ENCODE results near the gene NCMAP.

The NCMAP gene

GRCh38 chr1:24642481-24643362, 86.8 kb downstream of the NCMAP start, which contains the start of gene SRRM1:
TSS of gene SRRM1 (plus strand) at chr1:24643302. CDS start at chr1:24643327, 25 bp downstream.
- Histone ChIP-seq H3K4me1 (peaks cover 2% of the 10 kb centered on the region), H3K9ac (peak within 1 kb of the TSS; percentile 94), H2AFZ (peak within 1 kb of the TSS; percentile 91), H3K9me3 (ENCODE audit: control insufficient read depth, low read length) (no peaks in the 10 kb centered on the region), H3K27ac (peak within 1 kb of the TSS; percentile 99), H3K36me3 (ENCODE audit: control insufficient read depth, insufficient read depth, low read length) (no peaks in the 10 kb centered on the region), H3K4me2 (ENCODE audit: low read length) (peak within 1 kb of the TSS; percentile 77), H3K4me3 (ENCODE audit: low read depth, low read length) (peak within 1 kb of the TSS; percentile 94), H3K27me3 (ENCODE audit: control insufficient read depth, insufficient read depth, low read length) (no peaks in the 10 kb centered on the region), H3K79me2 (peaks cover 14% of the 10 kb centered on the region)
- no peak for TF ChIP-seq CTCF (IDR thresholded peaks at IDR 0.05)

- Histone ChIP-seq H3K4me1 (peaks cover 2% of the 10 kb centered on the region), H3K9me3 (ENCODE audit: control insufficient read depth, low read length) (no peaks in the 10 kb centered on the region), H3K27ac (peak overlapping the region; percentile 77), H3K4me2 (ENCODE audit: low read length) (peak overlapping the region; percentile 77), H3K9ac (peak overlapping the region; percentile 8), H3K36me3 (ENCODE audit: control insufficient read depth, insufficient read depth, low read length) (no peaks in the 10 kb centered on the region), H3K79me2 (peaks cover 14% of the 10 kb centered on the region), H3K4me3 (ENCODE audit: low read depth, low read length) (peak overlapping the region; percentile 84), H2AFZ (peak overlapping the region; percentile 51), H3K27me3 (ENCODE audit: control insufficient read depth, insufficient read depth, low read length) (no peaks in the 10 kb centered on the region)
- TF ChIP-seq CTCF (IDR thresholded peaks at IDR 0.05), result no peak
Observed at GRCh38 chr1:24643363-24644099, 87.6 kb downstream of the NCMAP start.

GRCh38 chr1:24644100-24644384, 88.2 kb downstream of the NCMAP start:
- Histone ChIP-seq H3K4me2 (ENCODE audit: low read length) (peak overlapping the region; percentile 77), H3K9ac (no peak overlapping the region)
- no peak for TF ChIP-seq CTCF (IDR thresholded peaks at IDR 0.05)

GRCh38 chr1:24648919-24649318, 93.0 kb downstream of the NCMAP start:
- Histone ChIP-seq H3K9ac (no peak overlapping the region), H3K36me3 (ENCODE audit: control insufficient read depth, insufficient read depth, low read length) (no peaks in the 10 kb centered on the region), H3K4me3 (ENCODE audit: low read depth, low read length) (no peak overlapping the region), H3K4me1 (peaks cover 2% of the 10 kb centered on the region), H3K4me2 (ENCODE audit: low read length) (no peak overlapping the region), H3K27ac (no peak overlapping the region), H3K27me3 (ENCODE audit: control insufficient read depth, insufficient read depth, low read length) (no peaks in the 10 kb centered on the region), H3K79me2 (peaks cover 13% of the 10 kb centered on the region), H2AFZ (no peak overlapping the region), H3K9me3 (ENCODE audit: control insufficient read depth, low read length) (no peaks in the 10 kb centered on the region)
- TF ChIP-seq CTCF (IDR thresholded peaks at IDR 0.05), result no peak

More at GRCh38 chr1:24644100-24644384, 88.2 kb downstream of the NCMAP start:
- Histone ChIP-seq H3K4me3 (ENCODE audit: low read depth, low read length) (peak overlapping the region; percentile 84), H3K9me3 (ENCODE audit: control insufficient read depth, low read length) (no peaks in the 10 kb centered on the region), H3K27ac (peak overlapping the region; percentile 77), H3K27me3 (ENCODE audit: control insufficient read depth, insufficient read depth, low read length) (no peaks in the 10 kb centered on the region), H3K36me3 (ENCODE audit: control insufficient read depth, insufficient read depth, low read length) (no peaks in the 10 kb centered on the region), H2AFZ (no peak overlapping the region), H3K4me1 (peaks cover 2% of the 10 kb centered on the region), H3K79me2 (peaks cover 14% of the 10 kb centered on the region)
